OCI-M2 (cell line): ENCODE data around the gene CHCHD6.

Source experiments
- DNase-seq: peaks from one replicate; lab custom pipeline; 2025; ENCODE audit not compliant: unreplicated experiment; lab: John Stamatoyannopoulos, UW

The CHCHD6 gene

DNA sequence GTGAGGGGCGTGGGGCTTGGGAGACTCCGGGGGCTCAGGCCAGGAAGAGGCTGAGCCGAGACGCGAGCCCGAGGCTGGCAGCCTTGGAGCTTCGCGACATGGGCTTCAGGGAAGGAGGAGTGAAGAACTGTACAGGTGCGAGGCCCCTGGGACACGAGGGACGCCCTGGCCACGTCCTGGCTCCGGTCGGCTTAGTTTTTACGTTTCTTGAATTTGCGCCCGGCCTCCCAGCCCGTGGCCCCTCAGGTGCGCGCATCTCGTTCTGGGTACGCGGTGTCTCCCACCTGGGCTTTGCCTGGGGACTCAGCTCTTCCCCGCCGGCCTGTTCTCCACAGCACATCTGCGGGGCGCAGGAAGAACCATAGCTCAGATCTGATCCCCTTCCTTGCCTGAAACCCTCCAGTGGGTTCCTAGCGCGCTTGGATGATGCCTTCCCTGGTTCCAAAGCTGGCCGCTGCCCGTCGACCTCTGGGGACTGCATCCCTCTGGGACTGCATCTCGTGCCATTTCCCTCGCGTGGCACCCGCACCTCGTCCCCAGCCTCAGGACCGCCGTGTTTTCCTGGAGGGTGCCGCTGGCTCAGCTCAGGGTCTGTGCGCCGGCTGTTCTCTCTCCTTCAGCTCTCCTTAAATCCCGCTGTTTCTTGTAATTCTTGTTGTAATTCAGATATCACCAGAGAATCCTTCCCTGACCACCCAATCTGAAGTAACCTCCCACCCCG is 614 bp downstream of the CHCHD6 start:
- no peak for DNase-seq

DNA sequence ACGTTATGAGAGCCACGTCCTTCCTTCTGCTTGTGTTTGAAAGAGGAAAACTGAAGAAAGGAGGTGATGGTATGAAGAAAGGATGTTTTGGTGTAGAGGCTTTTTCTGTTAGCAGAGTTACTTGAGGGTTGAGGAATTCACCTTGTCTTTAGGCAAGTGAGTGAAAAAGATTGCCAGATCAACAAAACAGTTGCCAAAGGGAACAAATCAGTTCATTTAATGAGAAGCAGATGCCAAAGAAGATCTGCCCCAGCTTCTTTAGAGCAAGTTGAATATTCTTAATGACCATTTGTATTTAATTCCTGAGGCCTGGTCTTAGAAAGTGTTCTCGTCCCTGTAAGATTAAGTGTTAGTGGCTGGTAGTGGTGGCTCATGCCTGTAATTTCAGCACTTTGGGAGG is 2.6 kb downstream of the CHCHD6 start:
- no peak for DNase-seq

GRCh38 chr3:126711121-126711760 is 7.2 kb downstream of the CHCHD6 start:
- no peak for DNase-seq

GRCh38 chr3:126713199-126713598 is 9.2 kb downstream of the CHCHD6 start:
- no peak for DNase-seq

DNA sequence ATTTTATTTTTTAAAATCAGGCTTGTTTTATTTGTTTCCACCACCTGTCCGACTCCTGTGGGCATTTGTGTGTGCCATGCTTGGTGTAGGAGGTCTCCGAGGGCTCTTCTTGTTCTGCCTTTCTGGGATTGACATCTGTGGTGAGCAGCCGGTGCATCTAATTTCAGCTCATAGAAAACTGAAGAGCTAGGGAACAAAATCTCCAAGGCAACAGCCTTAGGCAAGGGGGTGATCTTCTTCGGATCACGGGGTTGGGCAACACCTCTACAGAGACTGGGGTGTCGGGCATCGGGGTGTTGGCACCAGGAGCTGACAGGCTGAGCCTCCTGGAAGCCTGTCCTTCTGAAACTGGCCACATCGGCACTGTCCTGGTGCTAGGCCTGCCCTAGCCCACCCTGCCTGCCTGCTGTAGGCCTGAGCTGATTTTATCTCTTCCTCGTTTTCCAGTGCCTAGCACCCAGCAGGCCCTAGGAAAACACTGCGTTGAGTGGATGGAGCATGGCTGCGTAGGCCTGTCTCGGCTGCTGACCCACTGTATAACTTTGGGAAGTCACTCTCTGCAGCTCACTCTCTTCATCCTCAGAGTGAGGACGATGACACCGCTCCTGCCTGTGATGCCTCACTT is 10.3 kb downstream of the CHCHD6 start:
- no peak for DNase-seq

- DNase-seq, result no peak
Observed at GRCh38 chr3:126714921-126715320, 10.9 kb downstream of the CHCHD6 start.

GRCh38 chr3:126715432-126715831 is 11.4 kb downstream of the CHCHD6 start:
- no peak for DNase-seq

DNA sequence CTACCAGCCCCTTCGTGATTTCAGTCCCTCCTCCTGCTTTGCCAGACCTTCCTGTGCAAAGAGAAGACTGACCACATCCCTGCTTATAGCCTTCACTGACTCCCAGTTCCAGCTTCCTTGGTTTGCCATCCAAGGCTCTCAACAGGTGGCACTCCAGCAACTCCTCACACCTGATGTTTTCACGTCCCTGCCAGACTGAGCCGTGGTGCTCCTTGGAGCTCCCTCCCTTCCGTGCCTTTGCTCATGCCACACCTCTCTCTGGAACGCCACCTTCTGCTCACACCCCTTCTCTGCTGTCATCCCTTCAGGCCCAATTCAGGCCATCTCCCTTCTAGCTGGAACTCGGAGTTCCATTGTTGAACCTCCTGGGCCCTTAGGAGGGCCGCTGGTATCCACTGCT is 12.0 kb downstream of the CHCHD6 start:
- no peak for DNase-seq

- no peak for DNase-seq
Observed at GRCh38 chr3:126718561-126719445, 14.8 kb downstream of the CHCHD6 start.

DNA sequence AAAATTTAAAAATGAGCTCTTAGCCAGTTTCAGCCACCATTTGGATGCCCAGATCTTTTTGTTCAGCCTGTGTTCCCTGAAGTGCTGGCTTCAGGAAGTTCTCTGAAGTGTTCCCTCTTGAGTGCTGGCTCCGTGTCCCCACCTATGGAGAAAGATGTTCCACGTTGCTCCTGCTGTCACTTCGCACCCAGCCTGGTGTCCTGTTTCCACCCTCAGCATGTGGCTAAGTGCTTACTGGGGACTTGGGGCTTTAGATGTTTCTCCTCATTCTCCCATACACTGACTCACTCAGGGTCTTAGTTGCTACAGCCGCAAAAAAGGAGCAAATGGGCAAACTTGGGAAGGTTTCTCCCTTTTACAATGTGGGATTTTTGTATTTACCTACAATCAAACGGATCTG is 16.6 kb downstream of the CHCHD6 start:
- DNase-seq, result no peak

DNA sequence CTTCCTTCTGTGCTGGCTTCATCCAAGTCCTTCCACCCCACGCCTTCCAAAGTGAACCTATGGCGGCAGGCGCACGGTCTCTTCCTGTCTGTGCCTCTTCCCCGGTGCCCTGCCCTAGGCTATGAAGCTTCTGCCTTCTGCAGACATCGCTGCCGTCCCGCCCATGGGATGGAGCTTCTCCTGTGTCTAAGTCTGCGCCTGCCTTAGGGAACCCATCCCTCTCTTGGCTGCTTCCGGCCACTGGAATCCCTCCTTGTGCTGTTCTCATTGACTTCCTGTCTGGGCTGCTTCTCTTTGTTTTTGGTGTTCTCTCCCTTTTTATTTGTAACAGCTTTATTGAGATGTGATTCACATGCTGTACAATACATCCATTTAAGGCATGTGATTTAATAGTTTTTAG is 17.2 kb downstream of the CHCHD6 start:
- no peak for DNase-seq

- DNase-seq, result no peak
Observed at GRCh38 chr3:126723237-126723636, 19.2 kb downstream of the CHCHD6 start.

- no peak for DNase-seq
Observed at GRCh38 chr3:126723801-126724200, 19.8 kb downstream of the CHCHD6 start.

- no peak for DNase-seq
Observed at GRCh38 chr3:126728680-126729079, 24.6 kb downstream of the CHCHD6 start.

DNA sequence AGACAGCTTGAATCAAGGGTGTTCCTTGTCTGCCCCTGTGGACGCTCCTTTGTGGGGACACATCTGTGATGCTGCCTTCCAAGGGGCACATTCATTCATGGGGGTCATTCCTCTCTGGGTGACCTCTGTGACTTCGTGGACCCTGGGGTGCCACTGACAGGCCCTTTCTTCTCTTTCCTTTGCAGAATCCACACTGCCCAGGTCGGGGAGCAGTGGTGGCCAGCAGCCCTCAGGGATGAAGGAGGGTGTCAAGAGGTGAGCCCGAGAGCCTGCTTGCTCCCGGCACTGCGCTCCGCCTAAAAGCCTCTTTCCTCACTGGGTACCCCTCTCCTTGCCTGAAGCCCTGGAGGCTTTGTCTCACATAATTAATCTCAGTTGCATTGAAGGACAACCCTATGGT is 26.3 kb downstream of the CHCHD6 start:
- DNase-seq, result no peak

DNA sequence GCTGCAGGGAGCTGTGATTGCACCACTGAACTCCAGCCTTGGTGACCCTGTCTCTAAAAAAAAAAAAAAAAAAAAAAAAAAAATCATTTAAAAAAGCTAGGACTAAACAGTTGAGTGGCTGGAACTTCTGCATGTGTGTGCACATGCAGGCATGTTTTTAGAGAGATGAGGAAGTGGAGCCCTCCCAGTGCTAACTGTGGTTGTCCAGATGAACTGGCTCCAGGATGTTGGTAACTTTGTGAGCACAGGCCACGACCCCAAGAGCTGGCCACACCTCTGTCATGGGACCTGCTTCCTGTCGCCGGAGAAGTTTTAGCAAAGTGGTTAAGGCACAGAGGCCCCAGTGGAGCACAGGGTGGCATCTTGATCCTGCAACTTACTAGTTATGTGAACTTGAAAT is 27.0 kb downstream of the CHCHD6 start:
- no peak for DNase-seq

- DNase-seq, result no peak
Observed at GRCh38 chr3:126732281-126733060, 28.4 kb downstream of the CHCHD6 start.

GRCh38 chr3:126733061-126733430 is 29.0 kb downstream of the CHCHD6 start:
- DNase-seq, result no peak

DNA sequence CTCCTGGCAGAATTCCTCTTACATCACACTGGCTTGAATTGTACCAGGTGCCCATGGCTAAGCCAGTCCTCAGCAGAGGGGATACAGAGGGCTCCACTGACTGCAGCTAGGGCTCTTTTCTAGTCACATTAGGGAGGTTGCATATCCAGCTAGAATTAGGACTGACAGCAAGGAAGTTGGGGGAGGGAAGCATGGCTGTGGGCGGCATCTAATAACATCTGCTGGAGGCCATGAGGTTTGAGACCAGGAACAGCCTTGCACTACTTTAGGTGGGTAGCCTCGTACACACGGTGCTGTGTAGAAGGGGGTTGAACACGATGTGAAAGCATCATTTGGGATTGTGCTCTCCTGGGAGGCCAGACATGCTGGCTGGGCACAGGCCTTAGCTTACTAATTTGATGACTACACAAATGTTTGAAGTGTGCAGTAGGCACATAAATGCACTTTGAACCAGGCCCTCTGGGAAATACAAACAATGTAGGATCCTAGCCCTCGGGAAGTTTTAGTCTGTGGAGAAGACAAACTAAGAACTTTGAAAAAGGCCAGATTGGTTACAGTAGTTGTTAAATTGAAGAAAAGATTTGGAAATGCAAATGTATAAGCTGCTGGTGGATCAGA is 30.2 kb downstream of the CHCHD6 start:
- no peak for DNase-seq

DNA sequence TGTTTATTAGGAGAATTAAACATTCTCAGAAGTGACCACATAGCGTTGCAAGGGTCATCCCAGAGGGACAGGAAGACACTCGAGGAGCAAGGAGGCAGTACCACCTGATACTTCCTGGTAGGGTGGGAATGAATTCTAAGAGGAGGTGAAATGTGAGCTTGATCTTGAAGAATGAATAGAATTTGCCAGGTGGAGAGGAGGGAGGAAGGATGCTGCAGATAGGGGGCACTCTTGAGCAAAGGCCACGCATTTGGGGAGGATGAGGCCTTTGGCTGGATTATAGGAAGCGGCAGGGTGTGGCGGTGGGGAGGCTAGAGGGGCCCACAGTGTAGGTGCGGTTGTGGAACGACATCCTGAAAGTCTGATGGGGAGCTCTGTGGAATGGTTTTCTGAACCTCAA is 33.5 kb downstream of the CHCHD6 start:
- DNase-seq, result no peak
